HEK293T (cell line): Measurements from ENCODE around the gene CEP192.

Source experiments
- CTCF ChIA-PET: fragments of 350-600 bp; formaldehyde crosslinking; extraction: SDS; loops from one replicate; lab custom pipeline; 2021; ENCODE audit warnings: antibody characterized with exemption, inconsistent platforms; lab: Yijun Ruan, JAX
- POLR2A ChIA-PET: fragments of 350-600 bp; formaldehyde crosslinking; extraction: SDS; loops from one replicate; lab custom pipeline; 2020; ENCODE audit warnings: antibody characterized with exemption, inconsistent platforms; lab: Yijun Ruan, JAX
- DNase-seq: peaks from one replicate; pipeline ENCODE4 v3.0.0; 2012; ENCODE audit warnings: mixed read lengths; ENCODE audit errors: extremely low spot score
- ARNT ChIP-seq: fragments of 450-650 bp; IDR thresholded peaks from 2 replicates; pipeline ENCODE4 v1.6.1; 2017; ENCODE audit warnings: mild to moderate bottlenecking
- BHLHE40 ChIP-seq: fragments of 450-650 bp; IDR thresholded peaks from 2 replicates; pipeline ENCODE4 v1.6.1; 2016; ENCODE audit warnings: mild to moderate bottlenecking, moderate library complexity, borderline replicate concordance
- CTBP1 ChIP-seq: fragments of 450-650 bp; IDR thresholded peaks from 2 replicates; pipeline ENCODE4 v1.6.1; 2016; ENCODE audit warnings: borderline replicate concordance
- ELF4 ChIP-seq: fragments of 450-650 bp; IDR thresholded peaks from 2 replicates; pipeline ENCODE4 v1.6.1; 2017; ENCODE audit warnings: antibody characterized with exemption
- FOXA1 ChIP-seq: fragments of 450-650 bp; IDR thresholded peaks from 2 replicates; pipeline ENCODE4 v1.6.1; 2016; ENCODE audit warnings: mild to moderate bottlenecking
- FOXK2 ChIP-seq: fragments of 450-650 bp; IDR thresholded peaks from 2 replicates; pipeline ENCODE4 v1.6.1; 2016; ENCODE audit warnings: mild to moderate bottlenecking
- FOXM1 ChIP-seq: fragments of 450-650 bp; IDR thresholded peaks from 2 replicates; pipeline ENCODE4 v1.6.1; 2017; ENCODE audit warnings: mild to moderate bottlenecking, borderline replicate concordance
- HDGF ChIP-seq: fragments of 450-650 bp; IDR thresholded peaks from 2 replicates; pipeline ENCODE4 v1.6.1; 2017; ENCODE audit warnings: antibody characterized with exemption, borderline replicate concordance
- L3MBTL2 ChIP-seq: fragments of 450-650 bp; conservative IDR thresholded peaks from 2 replicates; pipeline ENCODE4 v1.6.1; 2016; ENCODE audit warnings: mild to moderate bottlenecking
- LEF1 ChIP-seq: fragments of 450-650 bp; IDR thresholded peaks from 2 replicates; pipeline ENCODE4 v1.6.1; 2017; ENCODE audit warnings: mild to moderate bottlenecking, borderline replicate concordance
- NFRKB ChIP-seq: fragments of 450-650 bp; IDR thresholded peaks from 2 replicates; pipeline ENCODE4 v1.6.1; 2016; ENCODE audit warnings: mild to moderate bottlenecking, moderate library complexity
- PKNOX1 ChIP-seq: fragments of 450-650 bp; IDR thresholded peaks from 2 replicates; pipeline ENCODE4 v1.6.1; 2016
- SP1 ChIP-seq: fragments of 450-650 bp; IDR thresholded peaks from 2 replicates; pipeline ENCODE4 v1.6.1; 2017
- SUZ12 ChIP-seq: fragments of 450-650 bp; IDR thresholded peaks from 2 replicates; pipeline ENCODE4 v1.6.1; 2016; ENCODE audit warnings: mild to moderate bottlenecking
- TARDBP ChIP-seq: fragments of 450-650 bp; IDR thresholded peaks from 2 replicates; pipeline ENCODE4 v1.6.1; 2016
- ZNF384 ChIP-seq: fragments of 450-650 bp; IDR thresholded peaks from 2 replicates; pipeline ENCODE4 v1.6.1; 2016

The CEP192 gene

GRCh38 chr18:12990967-12991820 lies at the start of gene CEP192:
CEP192 (plus strand) TSS chr18:12991362; CDS start chr18:12999425, 8,063 bp downstream.
- CTCF ChIA-PET: interaction anchor here (0.9 kb wide), 1 partner anchor 169 kb away, joined by 4 read pairs; no protein-coding TSS in a partner anchor
- POLR2A ChIA-PET: interaction anchor here (0.7 to 2.0 kb wide), 22 partner anchors 9 to 584 kb away, joined by 3 to 15 read pairs (median 4); partner anchors contain the start of genes PRELID3A and PTPN2
- TF ChIP-seq LEF1 (no peak), SUZ12 (no peak), PKNOX1 (no peak; the same call in 1 of the 2 replicates), ZNF384 (no peak), TARDBP (no peak), L3MBTL2 (peak; percentile 28; the same call in 1 of the 2 replicates), FOXA1 (no peak), SP1 (no peak), HDGF (no peak), CTBP1 (no peak), FOXK2 (no peak), NFRKB (no peak), FOXM1 (peak; percentile 74), BHLHE40 (no peak), ARNT (no peak), ELF4 (peak; percentile 21; the same call in 1 of the 2 replicates)
- peak; percentile 90 for DNase-seq

- no peak for DNase-seq
- POLR2A ChIA-PET: no interaction called here
- TF ChIP-seq TARDBP (no peak), ELF4 (no peak), FOXA1 (no peak), LEF1 (no peak), ZNF384 (no peak), FOXK2 (no peak), HDGF (no peak), FOXM1 (no peak), PKNOX1 (no peak), CTBP1 (no peak), ARNT (no peak), SUZ12 (no peak), BHLHE40 (no peak), SP1 (no peak), L3MBTL2 (no peak), NFRKB (no peak)
- CTCF ChIA-PET: interaction anchor here (2.5 kb wide), 1 partner anchor 9 kb away, joined by 7 read pairs; no protein-coding TSS in a partner anchor
Observed at GRCh38 chr18:12943215-12943614, 47.9 kb upstream of the CEP192 start.

GRCh38 chr18:12944709-12945108 lies 46.5 kb upstream of the CEP192 start:
- no peak for TF ChIP-seq ARNT
- no peak for TF ChIP-seq LEF1
- TF ChIP-seq ELF4: no peak
- no peak for TF ChIP-seq SUZ12
- no peak for TF ChIP-seq FOXA1
- TF ChIP-seq SP1: no peak
- no peak for TF ChIP-seq L3MBTL2
- no peak for TF ChIP-seq BHLHE40
- TF ChIP-seq FOXM1: no peak
- TF ChIP-seq TARDBP: no peak
- no peak for TF ChIP-seq PKNOX1
- no peak for TF ChIP-seq HDGF
- no peak for TF ChIP-seq ZNF384
- TF ChIP-seq FOXK2: no peak
- TF ChIP-seq CTBP1: no peak
- TF ChIP-seq NFRKB: no peak
- no peak for DNase-seq
- POLR2A ChIA-PET: no interaction called here
- CTCF ChIA-PET: interaction anchor here (2.5 kb wide), 1 partner anchor 11 kb away, joined by 7 read pairs; no protein-coding TSS in a partner anchor

GRCh38 chr18:12946549-12947284 lies 44.4 kb upstream of the CEP192 start:
- TF ChIP-seq SUZ12: no peak
- TF ChIP-seq ZNF384: peak; percentile 52; the same call in 1 of the 2 replicates
- no peak for DNase-seq
- ChIA-PET CTCF (no interaction called here), POLR2A (no interaction called here)
